Stimulated activated CD4-positive, alpha-beta T cell treated with anti-CD3 and anti-CD28 coated beads, TNF-alpha, amount 100 ng/mL, for 1 hour (primary cell): ENCODE results near the gene SMIM9.

Experiments
- DNase-seq, 3 donors: peaks; one replicate each; pipeline ENCODE4 v3.0.0-alpha.2; 2020; ENCODE audit warnings: low read depth in 3 of 3, low spot score in 1 of 3

Gene SMIM9

GRCh38 chrX:154784149-154784995 is 50.1 kb downstream of the SMIM9 start:
- no peak for DNase-seq

- no peak for DNase-seq
Measured at GRCh38 chrX:154780968-154781367, 53.5 kb downstream of the SMIM9 start.

- DNase-seq: no peak
Measured at GRCh38 chrX:154779261-154779660, 55.2 kb downstream of the SMIM9 start.

- no peak for DNase-seq
Measured at GRCh38 chrX:154776753-154777152, 57.7 kb downstream of the SMIM9 start.

GRCh38 chrX:154775419-154776349 is 58.8 kb downstream of the SMIM9 start:
- DNase-seq: no peak

GRCh38 chrX:154774622-154775021 is 59.8 kb downstream of the SMIM9 start:
- no peak for DNase-seq
